ENCODE data around the gene CYB5RL.

Gene CYB5RL, protein sequence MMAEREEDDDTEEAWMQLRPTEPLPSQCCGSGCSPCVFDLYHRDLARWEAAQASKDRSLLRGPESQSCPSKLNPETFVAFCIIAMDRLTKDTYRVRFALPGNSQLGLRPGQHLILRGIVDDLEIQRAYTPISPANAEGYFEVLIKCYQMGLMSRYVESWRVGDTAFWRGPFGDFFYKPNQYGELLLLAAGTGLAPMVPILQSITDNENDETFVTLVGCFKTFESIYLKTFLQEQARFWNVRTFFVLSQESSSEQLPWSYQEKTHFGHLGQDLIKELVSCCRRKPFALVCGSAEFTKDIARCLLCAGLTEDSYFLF

DNA sequence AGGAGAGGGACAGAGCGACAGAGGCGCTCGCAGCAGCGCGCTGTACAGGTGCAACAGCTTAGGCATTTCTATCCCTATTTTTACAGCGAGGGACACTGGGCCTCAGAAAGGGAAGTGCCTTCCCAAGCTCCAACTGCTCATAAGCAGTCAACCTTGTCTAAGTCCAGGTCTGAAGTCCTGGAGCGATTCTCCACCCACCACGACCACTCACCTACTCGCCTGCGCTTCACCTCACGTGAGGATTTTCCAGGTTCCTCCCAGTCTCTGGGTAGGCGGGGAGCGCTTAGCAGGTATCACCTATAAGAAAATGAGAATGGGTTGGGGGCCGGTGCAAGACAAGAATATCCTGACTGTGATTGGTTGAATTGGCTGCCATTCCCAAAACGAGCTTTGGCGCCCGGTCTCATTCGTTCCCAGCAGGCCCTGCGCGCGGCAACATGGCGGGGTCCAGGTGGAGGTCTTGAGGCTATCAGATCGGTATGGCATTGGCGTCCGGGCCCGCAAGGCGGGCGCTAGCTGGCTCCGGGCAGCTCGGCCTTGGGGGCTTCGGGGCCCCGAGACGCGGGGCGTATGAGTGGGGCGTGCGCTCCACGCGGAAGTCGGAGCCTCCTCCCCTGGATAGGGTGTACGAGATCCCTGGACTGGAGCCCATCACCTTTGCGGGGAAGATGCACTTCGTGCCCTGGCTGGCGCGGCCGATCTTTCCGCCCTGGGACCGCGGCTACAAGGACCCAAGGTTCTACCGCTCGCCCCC, at the start of gene CYB5RL, which contains the start of gene MRPL37:
TSS of gene CYB5RL (minus strand) at position 266 of the 754 bp plus-strand sequence. CDS start 4,414 bp downstream, outside the sequence.
TSS of gene MRPL37 (plus strand) at position 403 of the 754 bp plus-strand sequence. CDS start at position 480, 77 bp downstream.
- peak within 1 kb of the TSS; percentile 89 for H3K4me3 ChIP-seq (ENCODE audit: control insufficient read depth, low read depth, low read length)
- TF ChIP-seq, protein P1, sequence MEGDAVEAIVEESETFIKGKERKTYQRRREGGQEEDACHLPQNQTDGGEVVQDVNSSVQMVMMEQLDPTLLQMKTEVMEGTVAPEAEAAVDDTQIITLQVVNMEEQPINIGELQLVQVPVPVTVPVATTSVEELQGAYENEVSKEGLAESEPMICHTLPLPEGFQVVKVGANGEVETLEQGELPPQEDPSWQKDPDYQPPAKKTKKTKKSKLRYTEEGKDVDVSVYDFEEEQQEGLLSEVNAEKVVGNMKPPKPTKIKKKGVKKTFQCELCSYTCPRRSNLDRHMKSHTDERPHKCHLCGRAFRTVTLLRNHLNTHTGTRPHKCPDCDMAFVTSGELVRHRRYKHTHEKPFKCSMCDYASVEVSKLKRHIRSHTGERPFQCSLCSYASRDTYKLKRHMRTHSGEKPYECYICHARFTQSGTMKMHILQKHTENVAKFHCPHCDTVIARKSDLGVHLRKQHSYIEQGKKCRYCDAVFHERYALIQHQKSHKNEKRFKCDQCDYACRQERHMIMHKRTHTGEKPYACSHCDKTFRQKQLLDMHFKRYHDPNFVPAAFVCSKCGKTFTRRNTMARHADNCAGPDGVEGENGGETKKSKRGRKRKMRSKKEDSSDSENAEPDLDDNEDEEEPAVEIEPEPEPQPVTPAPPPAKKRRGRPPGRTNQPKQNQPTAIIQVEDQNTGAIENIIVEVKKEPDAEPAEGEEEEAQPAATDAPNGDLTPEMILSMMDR (conservative IDR thresholded peaks at IDR 0.05; ENCODE audit: control insufficient read depth, insufficient read depth, low read depth, low read length), result no peak

DNA sequence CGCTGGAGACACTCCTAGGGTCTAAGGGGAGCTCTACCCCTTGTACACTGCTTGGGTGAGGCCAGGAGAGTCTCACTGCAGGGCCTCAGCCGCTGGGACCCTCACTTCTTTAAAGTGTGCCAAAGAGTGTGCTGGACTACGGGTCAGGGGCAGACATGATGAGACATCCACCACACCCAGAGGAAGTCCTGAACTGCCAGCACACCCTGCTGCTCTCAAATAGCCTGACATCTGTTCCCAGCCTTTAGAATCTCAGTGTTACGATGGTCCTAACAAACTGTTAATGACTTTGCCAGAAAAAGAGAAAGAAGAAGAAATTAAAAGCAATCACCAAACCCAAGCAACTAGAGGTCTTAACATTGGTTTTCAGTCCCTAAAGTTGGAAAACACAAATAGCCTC, 49.1 kb upstream of the CYB5RL start:
- TF ChIP-seq, protein P1 (conservative IDR thresholded peaks at IDR 0.05; ENCODE audit: control insufficient read depth, insufficient read depth, low read depth, low read length), result no peak
- peak; percentile 49 for DNase-seq (ENCODE audit: low read depth)
- H3K4me3 ChIP-seq (ENCODE audit: control insufficient read depth, low read depth, low read length), result no peak overlapping the region

More for the DNA sequence above, at the start of gene CYB5RL, which contains the start of gene MRPL37:
- peak; percentile 96 for DNase-seq (ENCODE audit: low read depth)

DNA sequence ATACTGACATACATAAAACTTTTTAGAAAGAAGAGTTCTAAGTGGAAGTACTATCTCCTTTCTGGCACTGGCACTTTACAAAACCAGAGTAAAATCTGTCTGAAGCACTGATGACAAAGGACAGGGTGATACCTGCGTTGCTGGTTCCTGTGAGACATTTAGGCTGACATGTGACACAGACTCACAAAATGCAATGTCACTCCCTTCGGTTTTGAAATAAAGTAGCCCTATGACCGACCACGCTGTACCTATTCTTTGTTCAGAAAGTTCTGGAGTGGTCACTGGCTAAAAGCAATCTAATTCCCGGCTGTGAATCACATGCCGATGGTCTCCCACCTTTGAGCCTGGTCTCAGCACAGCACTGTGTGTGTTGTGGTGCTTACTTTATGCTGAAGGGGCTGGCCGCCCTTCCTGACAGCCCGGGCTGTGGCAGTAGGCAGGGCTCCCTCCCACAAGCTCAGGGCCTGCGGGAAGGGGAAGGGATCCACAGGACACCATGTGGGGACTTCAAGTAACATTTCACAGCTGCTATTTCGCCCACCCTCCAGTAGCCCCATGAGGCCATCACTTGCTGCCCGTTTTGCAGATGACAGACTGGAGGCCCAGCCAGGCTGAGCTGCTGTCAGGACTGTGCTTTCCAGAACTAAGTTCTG, 48.2 kb upstream of the CYB5RL start:
- H3K4me3 ChIP-seq (ENCODE audit: control insufficient read depth, low read depth, low read length), result no peak overlapping the region
- no peak for DNase-seq (ENCODE audit: low read depth)
- TF ChIP-seq, protein P1 (conservative IDR thresholded peaks at IDR 0.05; ENCODE audit: control insufficient read depth, insufficient read depth, low read depth, low read length), result no peak

DNA sequence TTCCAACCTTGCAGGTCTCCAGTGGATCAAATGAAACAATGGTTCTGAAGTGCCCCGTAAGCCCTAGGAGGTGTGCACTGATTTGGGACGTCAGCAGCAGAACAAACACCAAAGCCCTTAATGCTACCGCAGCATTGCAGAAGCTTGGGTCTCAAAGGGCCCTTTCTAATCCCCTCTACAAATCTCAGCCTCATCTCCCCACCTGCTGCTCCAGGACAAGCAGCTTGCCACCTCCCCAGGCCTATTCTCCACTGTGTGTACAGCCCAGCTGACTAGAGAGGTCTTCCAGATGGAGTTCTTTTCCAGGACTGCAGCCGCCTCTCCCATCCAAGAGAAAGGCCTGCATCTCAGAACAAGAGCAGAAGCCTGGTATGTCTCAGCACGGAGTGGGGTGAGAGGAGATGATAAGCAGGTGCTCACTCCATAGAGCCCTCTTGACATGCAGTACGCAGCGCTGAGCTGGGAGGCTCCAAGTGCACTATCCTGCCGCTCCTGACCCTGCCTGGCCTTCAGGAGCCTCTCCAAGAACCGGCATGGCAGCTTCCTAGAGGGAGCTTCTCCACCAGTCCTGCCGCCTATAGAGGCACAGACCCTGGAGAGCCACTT, 46.4 kb upstream of the CYB5RL start:
- DNase-seq (ENCODE audit: low read depth), result no peak
- TF ChIP-seq, protein P1 (conservative IDR thresholded peaks at IDR 0.05; ENCODE audit: control insufficient read depth, insufficient read depth, low read depth, low read length), result no peak

DNA sequence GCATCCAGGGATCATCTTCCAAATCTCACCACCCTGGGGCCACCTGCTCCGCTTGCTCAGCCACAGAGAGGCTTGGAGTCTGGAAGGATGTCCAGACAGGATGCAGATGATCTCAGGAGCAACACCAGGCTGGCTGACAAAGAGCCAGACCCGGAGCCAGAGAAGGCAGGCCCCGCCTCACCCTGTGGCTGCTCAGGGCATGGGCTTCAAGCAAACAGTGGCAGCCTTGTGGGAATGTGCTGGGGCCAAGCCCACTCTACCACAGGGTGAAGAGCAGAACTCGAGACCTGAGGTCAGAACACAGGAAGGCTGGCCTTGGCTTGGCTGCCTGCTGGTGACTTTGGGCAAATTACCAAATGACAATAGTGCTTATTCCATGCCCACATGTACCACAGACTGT, 45.7 kb upstream of the CYB5RL start:
- no peak overlapping the region for H3K4me3 ChIP-seq (ENCODE audit: control insufficient read depth, low read depth, low read length)
- TF ChIP-seq, protein P1 (conservative IDR thresholded peaks at IDR 0.05; ENCODE audit: control insufficient read depth, insufficient read depth, low read depth, low read length), result no peak
- DNase-seq (ENCODE audit: low read depth), result peak; percentile 11

More for the DNA sequence above, 46.4 kb upstream of the CYB5RL start:
- H3K4me3 ChIP-seq (ENCODE audit: control insufficient read depth, low read depth, low read length), result no peak overlapping the region

DNA sequence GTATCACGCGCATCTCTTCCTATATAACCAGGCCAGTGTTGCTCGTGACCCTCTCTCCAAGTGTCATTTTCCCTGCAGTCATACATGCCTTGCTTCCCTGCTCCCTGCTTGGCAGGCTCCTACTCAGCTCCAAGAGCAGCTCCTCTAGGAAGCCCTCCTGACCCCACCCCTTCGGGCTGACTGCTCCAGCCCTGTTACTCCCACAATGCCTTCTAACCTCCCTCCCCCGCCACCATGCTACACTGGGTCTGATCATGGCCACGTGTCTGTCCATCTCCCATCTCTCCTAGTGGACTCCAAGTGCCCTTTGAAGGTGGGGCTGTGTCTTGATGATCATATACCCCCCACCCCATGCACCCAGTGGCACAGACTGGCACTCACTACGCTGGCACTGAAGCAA, 44.8 kb upstream of the CYB5RL start:
- no peak overlapping the region for H3K4me3 ChIP-seq (ENCODE audit: control insufficient read depth, low read depth, low read length)
- no peak for DNase-seq (ENCODE audit: low read depth)
- TF ChIP-seq, protein P1 (conservative IDR thresholded peaks at IDR 0.05; ENCODE audit: control insufficient read depth, insufficient read depth, low read depth, low read length), result no peak
